GM12878 (cell line): ENCODE results near the gene LDHAL6B. TPM values are rescaled to one million over a fixed set of nuclear protein-coding genes. Genes with fewer than 3 reads are reported as not detected.

Source experiments
- BACH1 ChIP-seq: fragments of 450-650 bp; IDR thresholded peaks from 2 replicates; pipeline ENCODE4 v1.6.1; 2017; ENCODE audit warnings: mild to moderate bottlenecking, borderline replicate concordance
- BCL11A ChIP-seq: IDR thresholded peaks from 2 replicates; pipeline ENCODE4 v1.6.1; 2011; ENCODE audit warnings: low read depth, low read length
- CBFB ChIP-seq: IDR thresholded peaks from 2 replicates; pipeline ENCODE4 v1.6.1; 2016; ENCODE audit warnings: antibody characterized with exemption, low read depth
- CEBPB ChIP-seq, 2 experiments: fragments of 150-350 bp in 1 of 2; IDR thresholded peaks; 2 replicates each; pipeline ENCODE4 v1.6.1; 2012 to 2014; ENCODE audit warnings: low read depth in 2 of 2, low read length in 2 of 2, borderline replicate concordance in 1 of 2, inconsistent platforms in 1 of 2
- EED ChIP-seq: sonication (generic); IDR thresholded peaks from 2 replicates; pipeline ENCODE4 v1.6.1; 2016; ENCODE audit warnings: antibody characterized with exemption, low read depth
- ETV6 ChIP-seq, 2 experiments: fragments of 450-650 bp in 1 of 2; IDR thresholded peaks in 1 of 2; conservative IDR thresholded peaks in 1 of 2; 2 replicates each; pipeline ENCODE4 v1.6.1; 2014; ENCODE audit warnings: antibody characterized with exemption in 1 of 2, borderline replicate concordance in 1 of 2, low read depth in 1 of 2, mild to moderate bottlenecking in 1 of 2, moderate library complexity in 1 of 2
- GABPA ChIP-seq: IDR thresholded peaks from 2 replicates; pipeline ENCODE4 v1.6.1; 2014; ENCODE audit warnings: antibody characterized with exemption, low read depth, mild to moderate bottlenecking, inconsistent platforms
- HDAC2 ChIP-seq: fragments of 200-600 bp; sonication (generic); IDR thresholded peaks from 2 replicates; pipeline ENCODE4 v1.6.1; 2017
- IRF4 ChIP-seq: IDR thresholded peaks from 2 replicates; pipeline ENCODE4 v1.6.1; 2011; ENCODE audit warnings: low read depth, low read length
- MEF2A ChIP-seq: IDR thresholded peaks from 2 replicates; pipeline ENCODE4 v1.6.1; 2011; ENCODE audit warnings: low read depth, mild to moderate bottlenecking, low read length, moderate library complexity; ENCODE audit not compliant: insufficient read depth
- MXI1 ChIP-seq: fragments of 150-350 bp; IDR thresholded peaks from 2 replicates; pipeline ENCODE4 v1.6.1; 2011; ENCODE audit warnings: low read depth, mild to moderate bottlenecking, inconsistent platforms, low read length, improper control_type of control experiment
- MYC ChIP-seq: IDR thresholded peaks from 2 replicates; pipeline ENCODE4 v1.6.1; 2011; ENCODE audit warnings: mild to moderate bottlenecking, low read length, moderate library complexity, inconsistent platforms; ENCODE audit not compliant: insufficient read depth, insufficient replicate concordance, insufficient read length, severe bottlenecking
- NBN ChIP-seq: fragments of 450-650 bp; IDR thresholded peaks from 2 replicates; pipeline ENCODE4 v1.6.1; 2016
- POLR2A ChIP-seq: IDR thresholded peaks from 2 replicates; pipeline ENCODE4 v1.6.1; 2011; ENCODE audit warnings: low read depth, mild to moderate bottlenecking, low read length
- RAD51 ChIP-seq: fragments of 450-650 bp; IDR thresholded peaks from 2 replicates; pipeline ENCODE4 v1.6.1; 2016; ENCODE audit warnings: moderate library complexity, mild to moderate bottlenecking, inconsistent platforms
- RCOR1 ChIP-seq: conservative IDR thresholded peaks from 2 replicates; pipeline ENCODE4 v1.6.1; 2012; ENCODE audit warnings: low read depth, low read length, improper control_type of control experiment
- RELA ChIP-seq: fragments of 450-650 bp; IDR thresholded peaks from 2 replicates; pipeline ENCODE4 v1.8.0; 2014; ENCODE audit warnings: borderline replicate concordance; ENCODE audit not compliant: partially characterized antibody
- SIX5 ChIP-seq: IDR thresholded peaks from 2 replicates; pipeline ENCODE4 v1.6.1; 2011; ENCODE audit warnings: mild to moderate bottlenecking, low read depth, low read length, moderate library complexity; ENCODE audit not compliant: severe bottlenecking
- SMARCA5 ChIP-seq: fragments of 450-650 bp; IDR thresholded peaks from 2 replicates; pipeline ENCODE4 v1.6.1; 2017; ENCODE audit warnings: mild to moderate bottlenecking
- SMC3 ChIP-seq: IDR thresholded peaks from 2 replicates; pipeline ENCODE4 v1.6.1; 2011; ENCODE audit warnings: low read length, improper control_type of control experiment, borderline replicate concordance
- SP1 ChIP-seq: IDR thresholded peaks from one replicate; pipeline ENCODE4 v1.6.1; 2011; ENCODE audit warnings: low read depth, low read length
- WRNIP1 ChIP-seq: IDR thresholded peaks from 2 replicates; pipeline ENCODE4 v1.6.1; 2011; ENCODE audit warnings: low read depth, low read length, improper control_type of control experiment, borderline replicate concordance
- ZBED1 ChIP-seq: IDR thresholded peaks from 2 replicates; pipeline ENCODE4 v1.6.1; 2016; ENCODE audit warnings: borderline replicate concordance
- ZNF217 ChIP-seq: fragments of 450-650 bp; IDR thresholded peaks from 2 replicates; pipeline ENCODE4 v1.6.1; 2017; ENCODE audit warnings: antibody characterized with exemption, mild to moderate bottlenecking
- ZSCAN29 ChIP-seq: fragments of 450-650 bp; IDR thresholded peaks from 2 replicates; pipeline ENCODE4 v1.6.1; 2017; ENCODE audit warnings: mild to moderate bottlenecking, moderate library complexity
- polyA plus RNA-seq, 11 experiments: library from polyadenylated mRNA; depleted of rRNA in 4 of 11; unstranded in 6 of 11; stranded (reverse) in 5 of 11; fragments of >200 nt; fragmentation: Nextera tagmentation in 4 of 11; fragmentation: Illumina TruSeq in 1 of 11; extraction: Ambion mirVana in 4 of 11; extraction: Trizol in 1 of 11; gene quantifications; 1 replicate in 1 of 11; 2 replicates in 10 of 11; pipeline versions ENCODE4 v1.2.1 to v1.2.3, GENCODE V29; 2011 to 2016; ENCODE audit warnings: inconsistent platforms in 2 of 11, missing spikeins in 2 of 11, low read depth in 1 of 11
- total RNA-seq, 4 experiments: library from RNA; depleted of rRNA in 3 of 4; stranded (reverse); fragments of >200 nt in 3 of 4; fragmentation: Illumina TruSeq in 1 of 4; extraction: Trizol in 1 of 4; gene quantifications; 2 replicates each; pipeline versions ENCODE4 v1.2.1 to v1.2.3, GENCODE V29; 2013 to 2021
- TF ChIP-seq, protein P1 (sequence below): fragments of 450-650 bp; formaldehyde crosslinking; IDR thresholded peaks from 2 replicates; pipeline ENCODE4 v1.4.0; 2022; ENCODE audit warnings: mild to moderate bottlenecking, moderate library complexity
- TF ChIP-seq, protein P2 (sequence below): fragments of 450-650 bp; IDR thresholded peaks from 2 replicates; pipeline ENCODE4 v1.6.1; 2017; ENCODE audit warnings: mild to moderate bottlenecking, low read depth, inconsistent platforms; ENCODE audit not compliant: poor library complexity, severe bottlenecking

The LDHAL6B gene
- total and polyA plus RNA-seq, 10 of the 15 experiments (the other 5 are each of a cell fraction or from before 2014, with no cell fraction given): 0.33 to 0.66 TPM; not detected in 8

DNA sequence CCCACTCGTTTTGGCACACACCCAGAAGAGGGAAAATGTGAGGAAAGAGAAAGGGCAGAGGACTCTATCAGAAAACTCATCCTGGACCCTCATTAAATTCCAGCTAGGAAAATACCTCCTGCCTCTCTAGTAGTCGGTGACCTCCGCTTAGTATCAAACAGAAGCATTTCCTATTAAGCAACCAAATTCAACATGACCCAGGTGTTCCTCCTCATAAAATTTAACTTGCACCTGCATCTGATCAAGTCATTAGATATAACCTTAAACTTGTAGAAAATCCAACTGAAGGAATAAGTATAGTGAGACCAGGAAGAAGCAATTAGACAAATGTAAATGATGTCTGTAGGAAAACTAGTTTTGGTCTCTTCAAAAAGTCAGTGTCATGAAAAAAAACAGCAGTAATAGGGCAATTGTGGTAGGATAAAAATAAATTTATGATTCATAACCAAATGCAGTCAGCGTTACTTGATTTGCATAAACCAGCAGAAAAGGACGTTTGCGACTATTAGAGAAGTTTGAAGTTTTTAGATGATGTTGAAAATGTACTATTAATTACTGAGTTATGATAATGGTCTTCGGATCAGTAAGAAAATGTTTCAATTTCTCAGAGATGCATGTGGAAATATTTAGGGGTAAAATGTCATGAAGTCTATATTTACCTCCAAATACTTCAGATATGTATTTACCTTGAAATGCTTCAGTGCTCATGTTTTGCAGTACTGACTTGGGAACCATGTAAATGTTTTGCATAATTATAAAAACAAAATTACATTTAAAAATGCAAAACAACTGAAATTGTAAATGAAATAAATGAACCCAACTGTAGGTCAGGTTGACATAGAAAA is 44.6 kb downstream of the LDHAL6B start (continued):
- TF ChIP-seq, protein P1, sequence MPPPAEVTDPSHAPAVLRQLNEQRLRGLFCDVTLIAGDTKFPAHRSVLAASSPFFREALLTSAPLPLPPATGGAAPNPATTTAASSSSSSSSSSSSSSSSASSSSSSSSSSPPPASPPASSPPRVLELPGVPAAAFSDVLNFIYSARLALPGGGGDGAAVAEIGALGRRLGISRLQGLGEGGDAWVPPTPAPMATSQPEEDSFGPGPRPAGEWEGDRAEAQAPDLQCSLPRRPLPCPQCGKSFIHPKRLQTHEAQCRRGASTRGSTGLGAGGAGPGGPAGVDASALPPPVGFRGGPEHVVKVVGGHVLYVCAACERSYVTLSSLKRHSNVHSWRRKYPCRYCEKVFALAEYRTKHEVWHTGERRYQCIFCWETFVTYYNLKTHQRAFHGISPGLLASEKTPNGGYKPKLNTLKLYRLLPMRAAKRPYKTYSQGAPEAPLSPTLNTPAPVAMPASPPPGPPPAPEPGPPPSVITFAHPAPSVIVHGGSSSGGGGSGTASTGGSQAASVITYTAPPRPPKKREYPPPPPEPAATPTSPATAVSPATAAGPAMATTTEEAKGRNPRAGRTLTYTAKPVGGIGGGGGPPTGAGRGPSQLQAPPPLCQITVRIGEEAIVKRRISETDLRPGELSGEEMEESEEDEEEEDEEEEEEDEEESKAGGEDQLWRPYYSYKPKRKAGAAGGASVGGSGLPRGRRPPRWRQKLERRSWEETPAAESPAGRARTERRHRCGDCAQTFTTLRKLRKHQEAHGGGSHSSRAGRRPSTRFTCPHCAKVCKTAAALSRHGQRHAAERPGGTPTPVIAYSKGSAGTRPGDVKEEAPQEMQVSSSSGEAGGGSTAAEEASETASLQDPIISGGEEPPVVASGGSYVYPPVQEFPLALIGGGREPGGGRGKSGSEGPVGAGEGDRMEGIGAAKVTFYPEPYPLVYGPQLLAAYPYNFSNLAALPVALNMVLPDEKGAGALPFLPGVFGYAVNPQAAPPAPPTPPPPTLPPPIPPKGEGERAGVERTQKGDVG (CRISPR knock-in tag): no peak
- TF ChIP-seq BCL11A (peak; percentile 59; the same call in 1 of the 2 replicates), ZSCAN29 (no peak), MEF2A (peak; percentile 97), HDAC2 (no peak), GABPA (0 out of 2 replicates have a peak, but pooled peaks have one; percentile 25), SP1 (peak; percentile 45), SMC3 (peak; percentile 3; the same call in 1 of the 2 replicates), RELA (no peak), SMARCA5 (no peak), WRNIP1 (no peak), ZNF217 (peak; percentile 87; the same call in 1 of the 2 replicates), RAD51 (peak; percentile 21; the same call in 1 of the 2 replicates), MXI1 (no peak), CBFB (0 out of 2 replicates have a peak, but pooled peaks have one; percentile 36), NBN (0 out of 2 replicates have a peak, but pooled peaks have one; percentile 34), ETV6 (conservative IDR thresholded peaks at IDR 0.05 in 1 of 2, IDR thresholded peaks at IDR 0.05 in 1 of 2; ENCODE audit: borderline replicate concordance in 1 of 2, low read depth in 1 of 2) (peak in 1 of 2 experiments; percentile 52; a peak in 1 of 4 replicates), CEBPB (IDR thresholded peaks at IDR 0.05; ENCODE audit: borderline replicate concordance in 1 of 2, low read depth in 2 of 2, low read length in 2 of 2) (peak in 1 of 2 experiments; percentile 74; a peak in 2 of 4 replicates), BACH1 (peak; percentile 23; the same call in 1 of the 2 replicates), SIX5 (no peak), MYC (no peak), ZBED1 (peak; percentile 40; the same call in 1 of the 2 replicates), POLR2A (no peak), RCOR1 (0 out of 2 replicates have a peak, but pooled peaks have one; percentile 30), EED (no peak), IRF4 (peak; percentile 30; the same call in 1 of the 2 replicates)
- TF ChIP-seq, protein P2, sequence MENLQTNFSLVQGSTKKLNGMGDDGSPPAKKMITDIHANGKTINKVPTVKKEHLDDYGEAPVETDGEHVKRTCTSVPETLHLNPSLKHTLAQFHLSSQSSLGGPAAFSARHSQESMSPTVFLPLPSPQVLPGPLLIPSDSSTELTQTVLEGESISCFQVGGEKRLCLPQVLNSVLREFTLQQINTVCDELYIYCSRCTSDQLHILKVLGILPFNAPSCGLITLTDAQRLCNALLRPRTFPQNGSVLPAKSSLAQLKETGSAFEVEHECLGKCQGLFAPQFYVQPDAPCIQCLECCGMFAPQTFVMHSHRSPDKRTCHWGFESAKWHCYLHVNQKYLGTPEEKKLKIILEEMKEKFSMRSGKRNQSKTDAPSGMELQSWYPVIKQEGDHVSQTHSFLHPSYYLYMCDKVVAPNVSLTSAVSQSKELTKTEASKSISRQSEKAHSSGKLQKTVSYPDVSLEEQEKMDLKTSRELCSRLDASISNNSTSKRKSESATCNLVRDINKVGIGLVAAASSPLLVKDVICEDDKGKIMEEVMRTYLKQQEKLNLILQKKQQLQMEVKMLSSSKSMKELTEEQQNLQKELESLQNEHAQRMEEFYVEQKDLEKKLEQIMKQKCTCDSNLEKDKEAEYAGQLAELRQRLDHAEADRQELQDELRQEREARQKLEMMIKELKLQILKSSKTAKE: peak; percentile 84
